ENCODE data around the gene CIAO1.
A peak's percentile ranks its signal among the peaks of the same experiment; 100 is the strongest.

Gene CIAO1

GRCh38 chr2:96250188-96250587 is 15.8 kb upstream of the CIAO1 start:
- no peak for DNase-seq

GRCh38 chr2:96251721-96252292 is 14.2 kb upstream of the CIAO1 start:
- DNase-seq: peak; percentile 71 to 91 (median 75)

- DNase-seq: no peak
Observed at GRCh38 chr2:96252526-96252925, 13.5 kb upstream of the CIAO1 start.

- DNase-seq: no peak
Observed at GRCh38 chr2:96253006-96253405, 13.0 kb upstream of the CIAO1 start.

- DNase-seq: no peak
Observed at GRCh38 chr2:96254571-96254970, 11.5 kb upstream of the CIAO1 start.

- DNase-seq: peak in 2 of 3 donors; percentile 59 to 69
Observed at GRCh38 chr2:96256611-96257113, 9.4 kb upstream of the CIAO1 start.

GRCh38 chr2:96257744-96258143 is 8.3 kb upstream of the CIAO1 start:
- DNase-seq: peak; percentile 76 to 92 (median 86)

- no peak for DNase-seq
Observed at GRCh38 chr2:96258166-96259022, 7.6 kb upstream of the CIAO1 start.

GRCh38 chr2:96259497-96259921 is 6.5 kb upstream of the CIAO1 start:
- DNase-seq: no peak

- DNase-seq: peak; percentile 78 to 83 (median 83)
Observed at GRCh38 chr2:96260387-96261260, 5.4 kb upstream of the CIAO1 start.

- DNase-seq: no peak
Observed at GRCh38 chr2:96261328-96262003, 4.6 kb upstream of the CIAO1 start.

- no peak for DNase-seq
Observed at GRCh38 chr2:96262306-96262705, 3.7 kb upstream of the CIAO1 start.

- DNase-seq: no peak
Observed at GRCh38 chr2:96264086-96264485, 1.9 kb upstream of the CIAO1 start.

GRCh38 chr2:96264656-96265348 is 1.2 kb upstream of the CIAO1 start:
- DNase-seq: peak; percentile 46 to 60 (median 57)

- peak; percentile 33 to 57 (median 34) for DNase-seq
Observed at GRCh38 chr2:96265349-96265839, 631 bp upstream of the CIAO1 start.

- DNase-seq: peak; percentile 57 to 71 (median 67)
Observed at GRCh38 chr2:96267159-96267971, 1.3 kb downstream of the CIAO1 start.

GRCh38 chr2:96271995-96272394 is 6.0 kb downstream of the CIAO1 start:
- no peak for DNase-seq

- no peak for DNase-seq
Observed at GRCh38 chr2:96273763-96274162, 7.7 kb downstream of the CIAO1 start.

GRCh38 chr2:96274355-96275056 is 8.5 kb downstream of the CIAO1 start:
- DNase-seq: no peak

All from suppressor macrophage treated with lipopolysaccharide for 1 hour (primary cell).